Heart left ventricle (tissue), 16 donors: ENCODE results near the gene GET4. TPM values are rescaled to one million over a fixed set of nuclear protein-coding genes. Genes with fewer than 3 reads are reported as not detected.

Experiments
- ATAC-seq, 4 donors: fragments of 200-7000 bp; cut with Tn5 transposase; one replicate each; pipeline ENCODE4 v1.9.1; 2020 to 2022; ENCODE audit warnings: moderate library complexity in 4 of 4, mild to moderate bottlenecking in 3 of 4, moderate number of reproducible peaks in 1 of 4
- DNase-seq, 5 donors: peaks; one replicate each; pipeline ENCODE4 v3.0.0-alpha.2; 2020
- H3K27ac ChIP-seq, 12 donors: fragments of 200-600 bp; sonication (generic) in 4 of 12; one replicate each; pipeline versions ENCODE4 v1.5.0 to v1.8.0; 2016 to 2022; ENCODE audit warnings: mild to moderate bottlenecking in 2 of 12
- H3K27me3 ChIP-seq, 9 donors: fragments of 200-600 bp; sonication (generic) in 2 of 9; one replicate each; pipeline versions ENCODE4 v1.5.1 to v1.8.0; 2016 to 2022; ENCODE audit warnings: mild to moderate bottlenecking in 3 of 9
- H3K36me3 ChIP-seq, 9 donors: fragments of 200-600 bp; sonication (generic) in 2 of 9; one replicate each; pipeline versions ENCODE4 v1.5.0 to v1.8.0; 2018 to 2022; ENCODE audit warnings: mild to moderate bottlenecking in 2 of 9
- H3K4me1 ChIP-seq, 12 donors: fragments of 200-600 bp; sonication (generic) in 4 of 12; one replicate each; pipeline versions ENCODE4 v1.5.0 to v1.8.0; 2016 to 2022; ENCODE audit warnings: mild to moderate bottlenecking in 3 of 12
- H3K4me3 ChIP-seq, 12 donors: fragments of 200-600 bp; sonication (generic) in 4 of 12; one replicate each; pipeline versions ENCODE4 v1.5.0 to v1.8.0; 2017 to 2022; ENCODE audit warnings: mild to moderate bottlenecking in 9 of 12, moderate library complexity in 4 of 12
- H3K9me3 ChIP-seq, 12 donors: fragments of 200-600 bp; sonication (generic) in 4 of 12; one replicate each; pipeline versions ENCODE4 v1.5.0 to v1.8.0; 2016 to 2022; ENCODE audit warnings: mild to moderate bottlenecking in 1 of 12
- CTCF ChIP-seq, 12 donors: fragments of 200-600 bp; sonication (generic) in 4 of 12; IDR thresholded peaks; one replicate each; pipeline versions ENCODE4 v1.5.0 to v1.8.0; 2018 to 2022; ENCODE audit warnings: antibody characterized with exemption in 12 of 12, mild to moderate bottlenecking in 5 of 12
- POLR2A ChIP-seq, 2 donors: fragments of 450-650 bp; IDR thresholded peaks; one replicate each; pipeline ENCODE4 v1.6.1; 2017; ENCODE audit warnings: antibody characterized with exemption in 2 of 2, mild to moderate bottlenecking in 2 of 2, moderate library complexity in 2 of 2
- WGBS, 4 donors: extraction: QIAGEN DNeasy Blood & Tissue Kit in 2 of 4; methylation state at CpG; one replicate each; pipeline versions ENCODE4 v1.1.5 to v1.1.7; 2013 to 2018; 5-methylcytosine and 5-hydroxymethylcytosine counted together
- intact Hi-C, 10 donors: fragments of 100-400 bp; cut with DNase I; formaldehyde crosslinking; loops; one replicate each; pipeline versions ENCODE4 v1.11.1 to v1.14.2; 2022
- polyA plus RNA-seq, 2 donors: library from polyadenylated mRNA; stranded (reverse); fragments of 200-250 nt; gene quantifications; one replicate each; pipeline ENCODE4 v1.2.3, GENCODE V29; 2013
- total RNA-seq, 9 donors: library from RNA; depleted of rRNA in 2 of 9; stranded (reverse); fragments of >200 nt in 2 of 9; fragmentation: NEBNext Ultra II Directional in 3 of 9; extraction: Animal tissue kit (Norgen Biotek cat#: 25700) in 3 of 9; gene quantifications; one replicate each; pipeline versions ENCODE4 v1.1.0 to v1.2.4, GENCODE V29; 2016 to 2023
- donor health status: ischemic (EF 13 %, LVEDD 7.1; RV severe dilation, severe dysfunction).
- donor health status: healthy with polysubstance abuse.
- donor health status: DM: no; HTN: yes; CAD: no.
- donor health status: DM: no; HTN: no; CAD: no.
- donor health status: ischemic (EF 25% LVEDD 6.9; RV normal size, moderate dysfunction).
- donor health status: ischemic (EF 25% LVEDD 5.7; RV mildly dilated, moderate dysfunction).
- donor health status: healthy.
- donor health status: DM: yes; HTN: yes; CAD: no.
- donor health status: ischemic (EF 35%, LVEDD 5.7; RV mildly dilated, moderate dysfunction).
- donor health status: nonischemic (EF 11% LVEDD 7.7; RV severe dilation, severe dysfunction).
- donor health status: DM: yes; HTN: yes; CAD: no.
- donor health status: PGD.
- donor health status: ischemic (EF 29% LVEDD 5.4; RV normal size, mild dysfunction).
- donor health status: nonischemic (EF 23%, LVEDD 6.1; RV moderate dilation, normal function).

The GET4 gene
- total and polyA plus RNA-seq, 11 donors = 14.6 to 34.1 (median 19.7) TPM

GRCh38 chr7:930975-931758 is 54.8 kb downstream of the GET4 start:
- TF ChIP-seq POLR2A (IDR thresholded peaks at IDR 0.05) (no peak), CTCF (IDR thresholded peaks at IDR 0.05) (no peak)
- H3K4me1 ChIP-seq = peaks cover 0 to 28% (median 0%) of the 10 kb centered on the region in 12 donors
- no peaks in the 10 kb centered on the region for H3K36me3 ChIP-seq
- 68 to 79% (median 71%) methylated on average over 29 of the region's 29 CpGs for WGBS, 4 donors
- intact Hi-C loops = no loop called here
- no peaks in the 10 kb centered on the region for H3K27me3 ChIP-seq
- ATAC-seq = no peak
- H3K9me3 ChIP-seq = no peaks in the 10 kb centered on the region
- H3K4me3 ChIP-seq = no peak overlapping the region
- no peak overlapping the region for H3K27ac ChIP-seq
- DNase-seq = peak in 2 of 5 donors; percentile 12 to 13

GRCh38 chr7:931871-932650 is 55.7 kb downstream of the GET4 start:
- ATAC-seq = no peak
- intact Hi-C loops = no loop called here
- TF ChIP-seq CTCF (IDR thresholded peaks at IDR 0.05) = no peak
- no peak for TF ChIP-seq POLR2A (IDR thresholded peaks at IDR 0.05)
- Histone ChIP-seq H3K9me3 (no peaks in the 10 kb centered on the region), H3K4me1 (peaks cover 0 to 24% (median 0%) of the 10 kb centered on the region in 12 donors), H3K4me3 (no peak overlapping the region), H3K36me3 (no peaks in the 10 kb centered on the region), H3K27ac (no peak overlapping the region), H3K27me3 (no peaks in the 10 kb centered on the region)
- WGBS, 4 donors = 90 to 91% (median 91%) methylated on average over 17 to 21 of the region's 21 CpGs
- peak in 3 of 5 donors; percentile 11 to 31 (median 15) for DNase-seq

- peak in 3 of 5 donors; percentile 4 to 51 (median 14) for DNase-seq
Observed at GRCh38 chr7:932651-932975, 56.3 kb downstream of the GET4 start.

More at GRCh38 chr7:932651-932975, 56.3 kb downstream of the GET4 start:
- ATAC-seq = no peak
- no peak overlapping the region for H3K27ac ChIP-seq
- no peaks in the 10 kb centered on the region for H3K36me3 ChIP-seq
- 88 to 96% (median 95%) methylated on average over 11 of the region's 11 CpGs for WGBS, 4 donors
- no peaks in the 10 kb centered on the region for H3K9me3 ChIP-seq
- H3K4me3 ChIP-seq = no peak overlapping the region
- intact Hi-C loops = no loop called here
- H3K27me3 ChIP-seq = no peaks in the 10 kb centered on the region
- TF ChIP-seq CTCF (IDR thresholded peaks at IDR 0.05) (no peak), POLR2A (IDR thresholded peaks at IDR 0.05) (no peak)
- peaks cover 0 to 23% (median 0%) of the 10 kb centered on the region in 12 donors for H3K4me1 ChIP-seq
